HUES64 (cell line): ENCODE data around the gene INSL6. TPM values are rescaled to one million over a fixed set of nuclear protein-coding genes. Genes with fewer than 3 reads are reported as not detected.

ENCODE experiments used
- H3K27ac ChIP-seq: 2 replicates; pipeline ENCODE4 v1.7.0; 2013; ENCODE audit warnings: low read depth, low read length, inconsistent platforms
- H3K27me3 ChIP-seq: 2 replicates; pipeline ENCODE4 v1.6.1; 2013; ENCODE audit warnings: mild to moderate bottlenecking, low read length; ENCODE audit not compliant: insufficient read depth
- H3K36me3 ChIP-seq: 2 replicates; pipeline ENCODE4 v1.6.1; 2013; ENCODE audit warnings: mild to moderate bottlenecking, low read length; ENCODE audit not compliant: insufficient read depth
- H3K4me1 ChIP-seq: 2 replicates; pipeline ENCODE4 v1.6.1; 2013; ENCODE audit warnings: mild to moderate bottlenecking, low read length, moderate library complexity; ENCODE audit not compliant: insufficient read depth
- H3K4me3 ChIP-seq: 2 replicates; pipeline ENCODE4 v1.5.1; 2013; ENCODE audit warnings: mild to moderate bottlenecking, low read length, moderate library complexity
- H3K9ac ChIP-seq: 2 replicates; pipeline ENCODE4 v1.6.1; 2013; ENCODE audit warnings: mild to moderate bottlenecking, low read depth, low read length
- H3K9me3 ChIP-seq: 2 replicates; pipeline ENCODE4 v1.6.1; 2013; ENCODE audit warnings: low read depth, low read length; ENCODE audit not compliant: insufficient read depth
- WGBS: fragments of 150-250, 120-280 bp; methylation state at CpG from one replicate; pipeline ENCODE4 v1.1.7; 2013; ENCODE audit warnings: missing lambda C conversion rate; 5-methylcytosine and 5-hydroxymethylcytosine counted together
- polyA plus RNA-seq, 2 experiments: library from polyadenylated mRNA; stranded (reverse); fragments of 50-300 nt; gene quantifications; one replicate each; pipeline ENCODE4 v1.2.3, GENCODE V29; 2013

INSL6 gene, protein sequence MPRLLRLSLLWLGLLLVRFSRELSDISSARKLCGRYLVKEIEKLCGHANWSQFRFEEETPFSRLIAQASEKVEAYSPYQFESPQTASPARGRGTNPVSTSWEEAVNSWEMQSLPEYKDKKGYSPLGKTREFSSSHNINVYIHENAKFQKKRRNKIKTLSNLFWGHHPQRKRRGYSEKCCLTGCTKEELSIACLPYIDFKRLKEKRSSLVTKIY
- polyA plus RNA-seq (2013, experiment 1 of 2), result not detected
- polyA plus RNA-seq (2013, experiment 2 of 2), result not detected

DNA sequence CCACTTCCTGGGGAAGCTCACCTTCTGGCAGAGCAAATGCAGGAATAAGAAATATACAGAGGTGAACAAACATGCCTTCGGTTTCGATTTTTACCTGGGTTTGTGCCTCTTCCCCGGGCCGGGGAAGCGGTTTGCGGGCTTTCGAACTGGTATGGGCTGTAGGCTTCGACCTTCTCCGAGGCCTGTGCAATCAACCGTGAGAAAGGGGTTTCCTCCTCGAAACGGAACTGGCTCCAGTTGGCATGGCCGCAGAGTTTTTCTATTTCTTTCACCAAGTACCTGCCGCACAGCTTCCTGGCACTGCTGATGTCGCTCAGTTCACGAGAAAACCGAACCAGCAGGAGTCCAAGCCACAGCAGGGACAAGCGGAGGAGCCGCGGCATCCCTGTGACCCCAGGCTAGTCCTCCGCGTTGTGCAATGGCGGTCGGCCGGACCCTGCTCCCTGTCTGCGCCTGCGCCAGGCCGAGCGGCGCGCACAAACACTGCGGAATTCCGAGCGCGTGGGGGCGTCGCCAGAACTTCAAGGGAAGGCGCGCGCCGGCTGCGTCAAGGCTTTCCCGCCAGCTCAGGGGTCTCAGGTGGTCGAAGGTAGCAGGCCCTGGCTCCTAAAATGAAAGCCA lies at the start of gene INSL6:
TSS of gene INSL6 (minus strand) at position 420 of the 621 bp plus-strand sequence. CDS start at position 383, 37 bp downstream.
- H3K4me1 ChIP-seq, result no peaks in the 10 kb centered on the region
- H3K9ac ChIP-seq, result no peak within 1 kb of the TSS
- H3K9me3 ChIP-seq, result no peaks in the 10 kb centered on the region
- H3K36me3 ChIP-seq, result no peaks in the 10 kb centered on the region
- H3K4me3 ChIP-seq, result no peak within 1 kb of the TSS
- no peak within 1 kb of the TSS for H3K27ac ChIP-seq
- WGBS, result 95% methylated on average over 44 of the region's 44 CpGs
- no peaks in the 10 kb centered on the region for H3K27me3 ChIP-seq

DNA sequence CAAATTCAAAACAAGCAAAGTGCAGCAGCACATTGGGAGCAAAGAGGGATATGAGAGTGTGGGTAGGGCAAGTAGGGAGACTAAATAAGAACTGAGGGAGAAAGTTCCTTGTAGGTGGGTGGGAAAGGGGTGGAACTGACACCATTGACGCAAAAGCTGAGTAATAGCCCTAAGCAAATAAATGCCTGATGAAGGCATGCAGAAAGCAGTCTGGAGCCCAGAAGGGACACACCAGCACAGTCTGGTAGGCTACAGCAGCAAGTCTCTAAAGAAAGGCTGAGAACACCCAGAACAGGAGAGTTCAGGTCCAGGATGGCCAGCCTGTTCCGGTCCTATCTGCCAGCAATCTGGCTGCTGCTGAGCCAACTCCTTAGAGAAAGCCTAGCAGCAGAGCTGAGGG lies 45.8 kb upstream of the INSL6 start, which contains the start of gene INSL4:
TSS of gene INSL4 (plus strand) at position 208 of the 400 bp plus-strand sequence. CDS start at position 313, 105 bp downstream.
- 0 out of 2 replicates have a peak, but pooled peaks cover 2% of the 10 kb centered on the region for H3K9me3 ChIP-seq
- no peak within 1 kb of the TSS for H3K27ac ChIP-seq
- no peak within 1 kb of the TSS for H3K4me3 ChIP-seq
- H3K27me3 ChIP-seq, result no peaks in the 10 kb centered on the region
- H3K4me1 ChIP-seq, result no peaks in the 10 kb centered on the region
- H3K36me3 ChIP-seq, result no peaks in the 10 kb centered on the region
- 95% methylated on average over 2 of the region's 2 CpGs for WGBS
- H3K9ac ChIP-seq, result no peak within 1 kb of the TSS

GRCh38 chr9:5230554-5230953 lies 45.1 kb upstream of the INSL6 start:
- H3K4me3 ChIP-seq, result no peak overlapping the region
- H3K27ac ChIP-seq, result no peak overlapping the region
- 94% methylated on average over 10 of the region's 10 CpGs for WGBS
- no peaks in the 10 kb centered on the region for H3K36me3 ChIP-seq
- H3K4me1 ChIP-seq, result no peaks in the 10 kb centered on the region
- H3K9ac ChIP-seq, result no peak overlapping the region
- no peaks in the 10 kb centered on the region for H3K27me3 ChIP-seq
- 0 out of 2 replicates have a peak, but pooled peaks cover 2% of the 10 kb centered on the region for H3K9me3 ChIP-seq

DNA sequence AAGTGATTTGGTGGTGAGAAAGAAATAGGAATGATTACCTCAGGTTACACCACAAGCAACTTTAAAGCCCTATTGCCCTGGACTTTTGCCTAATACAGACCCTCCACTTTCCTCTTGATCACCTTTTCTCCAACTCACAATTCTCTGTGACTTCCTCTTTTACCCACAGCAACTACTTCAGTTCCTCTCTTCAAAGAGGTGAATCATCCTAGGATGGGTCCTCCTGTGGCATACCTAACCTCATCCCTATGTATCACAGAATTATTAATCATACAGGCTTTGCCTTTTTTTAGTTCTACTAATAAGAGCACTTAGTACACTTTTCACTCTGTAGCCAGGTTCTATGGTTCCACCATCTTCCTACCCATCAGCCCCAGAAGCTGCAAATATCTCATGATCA lies 19.6 kb upstream of the INSL6 start:
- no peaks in the 10 kb centered on the region for H3K27me3 ChIP-seq
- H3K9ac ChIP-seq, result no peak overlapping the region
- no peak overlapping the region for H3K27ac ChIP-seq
- H3K4me1 ChIP-seq, result no peaks in the 10 kb centered on the region
- no peak overlapping the region for H3K4me3 ChIP-seq
- no peaks in the 10 kb centered on the region for H3K9me3 ChIP-seq
- H3K36me3 ChIP-seq, result no peaks in the 10 kb centered on the region

- Histone ChIP-seq H3K27me3 (no peaks in the 10 kb centered on the region), H3K27ac (no peak overlapping the region), H3K36me3 (no peaks in the 10 kb centered on the region), H3K9me3 (peaks cover 11% of the 10 kb centered on the region; the same call in 1 of the 2 replicates), H3K4me3 (no peak overlapping the region), H3K9ac (no peak overlapping the region), H3K4me1 (no peaks in the 10 kb centered on the region)
- WGBS, result 90% methylated on average over 1 of the region's 1 CpG
Observed at GRCh38 chr9:5195463-5195862, 10.0 kb upstream of the INSL6 start.

GRCh38 chr9:5193345-5193744 lies 7.9 kb upstream of the INSL6 start:
- Histone ChIP-seq H3K4me3 (no peak overlapping the region), H3K27me3 (no peaks in the 10 kb centered on the region), H3K9ac (no peak overlapping the region), H3K4me1 (no peaks in the 10 kb centered on the region), H3K9me3 (peaks cover 8% of the 10 kb centered on the region; the same call in 1 of the 2 replicates), H3K36me3 (no peaks in the 10 kb centered on the region), H3K27ac (no peak overlapping the region)
- WGBS, result 77% methylated on average over 2 of the region's 2 CpGs

GRCh38 chr9:5191985-5192384 lies 6.5 kb upstream of the INSL6 start:
- Histone ChIP-seq H3K4me3 (no peak overlapping the region), H3K36me3 (no peaks in the 10 kb centered on the region), H3K9me3 (no peaks in the 10 kb centered on the region), H3K9ac (no peak overlapping the region), H3K27me3 (no peaks in the 10 kb centered on the region), H3K4me1 (no peaks in the 10 kb centered on the region), H3K27ac (no peak overlapping the region)
- 94% methylated on average over 3 of the region's 3 CpGs for WGBS

- H3K4me1 ChIP-seq, result no peaks in the 10 kb centered on the region
- no peaks in the 10 kb centered on the region for H3K9me3 ChIP-seq
- no peaks in the 10 kb centered on the region for H3K27me3 ChIP-seq
- no peak overlapping the region for H3K9ac ChIP-seq
- no peaks in the 10 kb centered on the region for H3K36me3 ChIP-seq
- no peak overlapping the region for H3K27ac ChIP-seq
- no peak overlapping the region for H3K4me3 ChIP-seq
- 93% methylated on average over 9 of the region's 10 CpGs for WGBS
Observed at GRCh38 chr9:5188060-5188984, 2.9 kb upstream of the INSL6 start.

- H3K36me3 ChIP-seq, result no peaks in the 10 kb centered on the region
- H3K27ac ChIP-seq, result no peak overlapping the region
- no peaks in the 10 kb centered on the region for H3K27me3 ChIP-seq
- no peaks in the 10 kb centered on the region for H3K9me3 ChIP-seq
- no peak overlapping the region for H3K4me3 ChIP-seq
- WGBS, result 40% methylated on average over 7 of the region's 8 CpGs
- no peaks in the 10 kb centered on the region for H3K4me1 ChIP-seq
- H3K9ac ChIP-seq, result no peak overlapping the region
Observed at GRCh38 chr9:5186416-5187169, 1.2 kb upstream of the INSL6 start.

DNA sequence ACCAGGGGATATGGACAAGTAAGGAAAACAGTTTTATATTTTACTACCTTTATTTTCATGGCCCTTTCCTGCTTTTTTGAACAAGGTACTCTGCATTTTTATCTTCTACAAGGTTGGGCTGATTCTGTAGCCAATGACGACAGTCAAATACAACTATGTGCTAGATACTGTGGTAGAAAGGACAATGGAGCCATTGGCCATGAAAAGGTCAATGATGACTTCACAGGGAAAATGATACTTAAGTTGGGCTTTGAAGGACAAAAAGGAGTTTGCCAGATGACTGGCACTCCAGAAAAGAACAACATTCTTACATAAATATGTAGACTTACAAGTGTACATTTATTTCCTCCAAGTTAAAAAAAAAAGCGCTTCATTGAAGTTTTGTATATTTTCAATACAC lies 663 bp downstream of the INSL6 start:
- Histone ChIP-seq H3K9ac (no peak overlapping the region), H3K4me3 (no peak overlapping the region), H3K27ac (no peak overlapping the region), H3K27me3 (no peaks in the 10 kb centered on the region), H3K36me3 (no peaks in the 10 kb centered on the region), H3K9me3 (no peaks in the 10 kb centered on the region), H3K4me1 (no peaks in the 10 kb centered on the region)
- WGBS, result 79% methylated on average over 1 of the region's 2 CpGs
